ENCODE data around the gene CYS1.
"Not testable (repeated sequence)": the region's sequence is repeated elsewhere in the genome, so short reads cannot be mapped to it uniquely, and the experiment has no call there.

The CYS1 gene

GRCh38 chr2:10016001-10016801 is 64.0 kb downstream of the CYS1 start:
- in situ Hi-C loops (cut with MboI; ENCODE audit: low sequenced_read_pairs) = no loop called here

DNA sequence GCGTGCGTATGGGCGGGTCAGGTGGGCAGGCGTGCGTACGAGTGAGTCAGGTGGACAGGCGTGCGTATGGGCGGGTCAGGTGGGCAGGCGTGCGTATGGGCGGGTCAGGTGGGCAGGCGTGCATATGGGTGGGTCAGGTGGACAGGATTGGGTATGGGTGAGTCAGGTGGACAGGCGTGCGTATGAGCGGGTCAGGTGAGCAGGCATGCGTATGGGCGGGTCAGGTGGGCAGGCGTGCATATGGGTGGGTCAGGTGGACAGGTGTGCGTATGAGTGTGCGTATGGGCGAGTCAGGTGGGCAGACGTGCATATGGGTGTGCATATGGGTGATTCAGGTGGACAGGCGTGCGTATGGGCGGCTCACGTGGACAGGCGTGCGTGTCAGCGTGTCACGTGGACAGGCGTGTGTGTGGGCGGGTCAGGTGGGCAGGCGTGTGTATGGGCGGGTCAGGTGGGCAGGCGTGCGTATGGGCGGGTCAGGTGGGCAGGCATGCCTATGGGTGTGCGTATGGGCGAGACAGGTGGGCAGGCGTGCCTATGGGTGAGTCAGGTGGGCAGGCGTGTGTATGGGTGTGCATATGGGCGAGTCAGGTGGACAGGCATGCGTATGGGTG is 64.7 kb downstream of the CYS1 start:
- in situ Hi-C loops (cut with MboI; ENCODE audit: low sequenced_read_pairs) = not testable (repeated sequence)

DNA sequence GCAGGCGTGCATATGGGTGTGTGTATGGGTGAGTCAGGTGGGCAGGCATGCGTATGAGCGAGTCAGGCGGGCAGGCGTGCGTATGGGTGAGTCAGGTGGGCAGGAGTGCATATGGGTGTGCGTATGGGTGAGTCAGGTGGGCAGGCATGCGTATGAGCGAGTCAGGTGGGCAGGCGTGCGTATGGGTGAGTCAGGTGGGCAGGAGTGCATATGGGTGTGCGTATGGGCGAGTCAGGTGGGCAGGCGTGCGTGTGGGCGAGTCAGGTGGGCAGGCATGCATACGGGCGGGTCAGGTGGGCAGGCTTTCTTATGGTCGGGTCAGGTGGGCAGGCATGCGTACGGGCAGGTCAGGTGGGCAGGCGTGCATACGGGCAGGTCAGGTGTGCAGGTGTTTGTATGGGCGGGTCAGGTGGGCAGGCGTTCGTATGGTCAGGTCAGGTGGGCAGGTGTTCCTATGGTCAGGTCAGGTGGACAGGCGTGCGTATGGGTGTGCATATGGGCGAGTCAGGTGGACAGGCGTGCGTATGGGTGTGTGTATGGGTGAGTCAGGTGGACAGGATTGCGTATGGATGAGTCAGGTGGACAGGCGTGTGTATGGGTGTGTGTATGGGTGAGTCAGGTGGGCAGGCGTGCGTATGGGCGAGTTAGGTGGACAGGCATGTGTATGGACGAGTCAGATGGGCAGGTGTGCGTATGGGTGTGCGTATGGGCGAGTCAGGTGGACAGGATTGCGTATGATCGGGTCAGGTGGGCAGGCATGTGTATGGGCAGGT is 65.6 kb downstream of the CYS1 start:
- in situ Hi-C loops (cut with MboI; ENCODE audit: low sequenced_read_pairs) = no loop called here

DNA sequence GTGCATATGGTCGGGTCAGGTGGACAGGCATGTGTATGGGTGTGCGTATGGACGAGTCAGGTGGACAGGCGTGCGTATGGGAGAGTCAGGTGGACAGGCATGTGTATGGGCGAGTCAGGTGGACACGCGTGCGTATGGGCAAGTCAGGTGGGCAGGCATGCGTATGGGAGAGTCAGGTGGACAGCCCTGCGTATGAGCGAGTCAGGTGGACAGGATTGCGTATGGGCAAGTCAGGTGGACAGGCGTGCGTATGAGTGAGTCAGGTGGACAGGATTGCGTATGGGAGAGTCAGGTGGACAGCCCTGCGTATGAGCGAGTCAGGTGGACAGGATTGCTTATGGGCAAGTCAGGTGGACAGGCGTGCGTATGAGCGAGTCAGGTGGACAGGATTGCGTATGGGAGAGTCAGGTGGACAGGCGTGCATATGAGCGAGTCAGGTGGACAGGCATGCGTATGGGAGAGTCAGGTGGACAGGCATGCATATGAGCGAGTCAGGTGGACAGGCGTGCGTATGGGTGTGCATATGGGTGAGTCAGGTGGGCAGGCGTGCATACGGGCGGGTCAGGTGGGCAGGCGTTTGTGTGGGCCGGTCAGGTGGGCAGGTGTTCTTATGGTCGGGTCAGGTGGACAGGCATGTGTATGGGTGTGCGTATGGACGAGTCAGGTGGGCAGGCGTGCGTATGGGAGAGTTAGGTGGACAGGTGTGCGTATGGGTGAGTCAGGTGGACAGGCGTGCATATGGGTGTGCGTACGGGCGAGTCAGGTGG is 66.4 kb downstream of the CYS1 start:
- in situ Hi-C loops (cut with MboI; ENCODE audit: low sequenced_read_pairs) = not testable (repeated sequence)

DNA sequence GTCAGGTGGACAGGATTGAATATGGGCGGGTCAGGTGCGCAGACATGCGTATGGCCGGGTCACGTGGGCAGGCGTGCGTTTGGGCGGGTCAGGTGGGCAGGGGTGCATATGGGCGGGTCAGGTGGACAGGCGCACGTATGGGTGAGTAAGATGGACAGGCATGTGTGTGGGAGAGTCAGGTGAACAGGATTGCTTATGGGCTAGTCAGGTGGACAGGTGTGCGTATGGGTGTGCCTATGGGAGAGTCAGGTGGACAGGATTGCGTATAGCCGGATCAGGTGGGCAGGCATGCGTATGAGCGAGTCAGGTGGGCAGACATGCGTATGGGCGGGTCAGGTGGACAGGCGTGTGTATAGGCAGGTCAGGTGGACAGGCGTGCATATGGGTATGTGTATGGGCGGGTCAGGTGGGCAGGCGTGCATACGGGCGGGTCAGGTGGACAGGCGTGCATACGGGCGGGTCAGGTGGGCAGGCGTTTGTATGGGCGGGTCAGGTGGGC is 67.2 kb downstream of the CYS1 start:
- in situ Hi-C loops (cut with MboI; ENCODE audit: low sequenced_read_pairs) = no loop called here

DNA sequence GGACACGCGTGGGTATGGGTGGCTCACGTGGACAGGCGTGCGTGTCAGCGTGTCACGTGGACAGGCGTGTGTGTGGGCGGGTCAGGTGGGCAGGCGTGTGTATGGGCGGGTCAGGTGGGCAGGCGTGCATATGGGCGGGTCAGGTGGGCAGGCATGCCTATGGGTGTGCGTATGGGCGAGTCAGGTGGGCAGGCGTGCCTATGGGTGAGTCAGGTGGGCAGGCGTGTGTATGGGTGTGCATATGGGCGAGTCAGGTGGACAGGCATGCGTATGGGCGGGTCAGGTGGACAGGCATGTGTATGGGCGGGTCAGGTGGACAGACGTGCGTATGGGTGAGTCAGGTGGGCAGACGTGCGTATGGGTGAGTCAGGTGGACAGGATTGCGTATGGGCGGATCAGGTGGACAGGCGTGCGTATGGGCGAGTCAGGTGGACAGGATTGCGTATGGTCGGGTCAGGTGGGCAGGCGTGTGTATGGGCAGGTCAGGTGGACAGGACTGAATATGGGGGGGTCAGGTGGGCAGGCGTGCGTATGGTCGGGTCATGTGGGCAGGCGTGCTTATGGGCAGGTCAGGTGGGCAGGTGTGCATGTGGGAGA is 67.7 kb downstream of the CYS1 start:
- in situ Hi-C loops (cut with MboI; ENCODE audit: low sequenced_read_pairs) = not testable (repeated sequence)

DNA sequence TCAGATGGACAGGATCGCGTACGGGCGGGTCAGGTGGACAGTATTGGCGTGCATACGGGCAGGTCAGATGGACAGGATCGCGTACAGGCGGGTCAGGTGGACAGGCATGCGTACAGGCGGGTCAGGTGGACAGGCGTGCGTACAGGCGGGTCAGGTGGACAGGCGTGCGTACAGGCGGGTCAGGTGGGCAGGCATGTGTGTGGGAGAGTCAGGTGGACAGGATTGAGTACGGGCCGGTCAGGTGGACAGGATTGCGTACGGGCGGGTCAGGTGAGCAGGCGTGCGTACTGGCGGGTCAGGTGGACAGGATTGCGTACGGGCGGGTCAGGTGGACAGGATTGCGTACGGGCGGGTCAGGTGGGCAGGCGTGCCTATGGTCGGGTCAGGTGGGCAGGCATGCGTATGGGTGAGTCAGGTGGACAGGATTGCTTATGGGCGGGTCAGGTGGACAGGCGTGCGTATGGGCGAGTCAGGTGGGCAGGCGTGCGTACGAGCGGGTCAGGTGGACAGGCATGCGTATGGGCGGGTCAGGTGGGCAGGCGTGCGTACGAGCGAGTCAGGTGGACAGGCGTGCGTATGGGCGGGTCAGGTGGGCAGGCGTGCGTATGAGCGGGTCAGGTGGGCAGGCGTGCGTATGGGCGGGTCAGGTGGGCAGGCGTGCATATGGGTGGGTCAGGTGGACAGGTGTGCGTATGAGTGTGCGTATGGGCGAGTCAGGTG is 68.4 kb downstream of the CYS1 start:
- in situ Hi-C loops (cut with MboI; ENCODE audit: low sequenced_read_pairs) = not testable (repeated sequence)

GRCh38 chr2:10010861-10011605 is 69.2 kb downstream of the CYS1 start:
- in situ Hi-C loops (cut with MboI; ENCODE audit: low sequenced_read_pairs) = not testable (repeated sequence)

DNA sequence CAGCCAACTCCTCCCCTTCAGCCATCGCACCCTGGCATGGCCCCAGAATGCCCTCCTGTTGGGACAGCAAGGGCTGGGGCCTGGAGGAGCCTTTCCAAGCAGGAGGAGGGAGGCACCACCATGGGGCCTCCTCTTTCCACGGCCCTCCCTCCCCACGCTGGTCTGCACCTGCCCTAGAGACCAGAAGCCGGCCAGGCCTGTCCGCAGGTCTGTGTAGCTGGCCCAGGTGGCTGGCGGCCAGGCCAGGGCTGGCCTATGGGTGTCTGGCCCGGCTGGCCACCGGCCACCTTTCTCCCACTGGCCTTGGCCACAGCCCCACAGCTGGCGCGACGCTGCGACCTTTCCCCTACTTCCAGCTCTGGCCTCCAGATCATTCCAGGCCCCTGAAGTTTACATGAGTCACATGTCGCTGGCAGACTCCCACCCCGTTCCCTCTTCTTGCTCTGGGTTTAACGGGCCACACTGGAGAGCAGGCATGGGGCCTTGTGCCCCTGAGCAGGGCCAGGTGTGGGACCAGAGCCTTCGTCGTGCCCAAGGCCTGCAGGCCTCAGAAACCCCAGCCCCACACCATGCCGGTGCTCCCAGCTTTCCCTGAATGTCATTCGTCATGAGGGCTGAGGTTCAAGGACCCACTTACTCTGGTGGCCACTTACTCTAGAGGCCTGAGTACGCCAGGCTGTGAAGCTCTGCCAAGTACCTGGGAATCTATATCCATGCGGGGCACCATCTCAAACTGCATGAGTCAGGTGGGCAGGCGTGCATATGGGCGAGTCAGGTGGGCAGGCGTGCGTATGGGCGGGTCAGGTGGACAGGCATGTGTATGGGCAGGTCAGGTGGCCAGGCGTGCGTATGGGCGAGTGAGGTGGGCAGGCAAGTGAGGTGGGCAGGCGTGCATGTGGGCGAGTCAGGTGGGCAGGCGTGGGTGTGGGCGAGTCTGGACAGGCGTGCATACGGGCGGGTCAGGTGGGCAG is 70.1 kb downstream of the CYS1 start:
- in situ Hi-C loops (cut with MboI; ENCODE audit: low sequenced_read_pairs) = no loop called here

- in situ Hi-C loops (cut with MboI; ENCODE audit: low sequenced_read_pairs) = no loop called here
Observed at GRCh38 chr2:10009271-10009810, 70.9 kb downstream of the CYS1 start.

DNA sequence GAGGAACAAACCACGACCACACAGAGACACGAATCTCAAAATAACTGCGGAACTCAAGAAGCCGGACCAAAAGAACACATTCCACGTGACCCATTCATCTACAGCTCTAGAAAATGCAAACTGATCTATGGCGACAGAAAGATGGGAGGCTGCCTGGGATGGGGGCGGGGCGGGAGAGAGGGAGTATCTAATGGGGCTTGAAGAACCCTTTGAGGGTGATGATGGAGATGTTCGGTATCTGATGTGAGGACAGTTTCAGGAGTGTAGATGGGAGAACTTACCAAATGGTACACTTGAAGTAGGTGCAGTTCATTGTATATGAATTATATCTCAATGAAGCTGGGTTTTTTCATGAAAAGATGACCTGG is 71.4 kb downstream of the CYS1 start:
- in situ Hi-C loops (cut with MboI; ENCODE audit: low sequenced_read_pairs) = no loop called here

DNA sequence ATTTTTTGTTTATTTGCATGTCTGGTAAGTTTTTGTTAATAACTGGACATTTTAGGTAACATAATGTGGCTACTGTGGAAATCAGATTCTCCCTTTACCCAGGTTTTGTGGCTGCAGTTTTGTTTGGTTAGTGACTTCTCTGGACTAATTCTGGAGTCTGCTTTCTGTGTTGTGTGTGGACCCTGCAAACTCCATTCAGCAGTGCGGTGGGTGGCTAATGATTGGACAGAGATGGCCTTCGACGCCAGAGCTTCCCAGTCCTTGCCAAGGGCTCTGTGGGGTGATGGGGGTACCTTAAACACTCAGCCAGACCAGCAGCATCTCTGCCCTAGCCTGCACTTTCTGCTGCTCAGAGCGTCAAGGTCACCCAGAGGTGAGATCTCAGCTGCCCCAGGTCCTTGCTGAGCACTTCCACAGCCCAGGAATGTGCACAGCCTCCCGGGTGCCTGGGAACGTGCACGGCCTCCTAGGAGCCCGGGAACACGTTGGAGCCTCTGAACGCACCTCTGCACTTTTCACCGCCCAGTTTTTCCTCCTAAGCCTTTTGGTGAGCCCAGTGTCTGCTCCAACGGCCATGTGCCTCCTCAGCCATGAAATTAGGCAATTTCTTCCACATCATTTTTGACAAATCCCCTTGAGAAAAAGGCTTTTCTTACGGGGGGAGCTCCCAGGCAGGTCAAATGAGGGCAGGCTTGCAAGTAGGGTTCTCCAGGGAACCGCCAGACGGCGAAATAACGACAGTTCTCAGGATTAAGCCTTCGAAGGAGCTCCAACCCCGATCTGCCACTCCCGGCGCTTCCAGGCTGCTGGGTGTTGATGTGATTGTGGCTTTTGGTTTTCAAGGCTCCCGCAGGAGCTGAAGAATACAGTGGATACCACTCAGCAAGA is 72.0 kb downstream of the CYS1 start:
- in situ Hi-C loops (cut with MboI; ENCODE audit: low sequenced_read_pairs) = no loop called here

- in situ Hi-C loops (cut with MboI; ENCODE audit: low sequenced_read_pairs) = no loop called here
Observed at GRCh38 chr2:10007435-10007834, 72.8 kb downstream of the CYS1 start.
